Neutrophil (primary cell): ENCODE results near the gene NOS3.
"Not testable (repeated sequence)": the region's sequence is repeated elsewhere in the genome, so short reads cannot be mapped to it uniquely, and the experiment has no call there.

Experiments used
- H3K27ac ChIP-seq: fragments of 200-600 bp; sonication (generic); 2 replicates; pipeline ENCODE4 v1.5.1; 2016; ENCODE audit warnings: mild to moderate bottlenecking, moderate library complexity
- H3K27me3 ChIP-seq: fragments of 200-600 bp; sonication (generic); 2 replicates; pipeline ENCODE4 v1.6.0; 2016; ENCODE audit warnings: mild to moderate bottlenecking
- H3K36me3 ChIP-seq: fragments of 200-600 bp; sonication (generic); 2 replicates; pipeline ENCODE4 v1.5.1; 2017
- H3K4me1 ChIP-seq, 2 experiments: fragments of 200-600 bp in 1 of 2; sonication (generic) in 1 of 2; 1 replicate in 1 of 2; 2 replicates in 1 of 2; pipeline versions ENCODE4 v1.5.1 to v1.6.1; 2013 to 2016; ENCODE audit warnings: low read depth in 1 of 2, low read length in 1 of 2, mild to moderate bottlenecking in 1 of 2, moderate library complexity in 1 of 2; ENCODE audit not compliant: control insufficient read depth in 1 of 2, insufficient read depth in 1 of 2
- H3K4me3 ChIP-seq, 2 experiments: fragments of 200-600 bp in 1 of 2; sonication (generic) in 1 of 2; 1 replicate in 1 of 2; 2 replicates in 1 of 2; pipeline ENCODE4 v1.5.1; 2013 to 2016; ENCODE audit warnings: low read depth in 1 of 2, low read length in 1 of 2, mild to moderate bottlenecking in 1 of 2, moderate library complexity in 1 of 2
- H3K9me3 ChIP-seq: fragments of 200-600 bp; sonication (generic); 2 replicates; pipeline ENCODE4 v1.5.1; 2016
- CTCF ChIP-seq: fragments of 200-600 bp; sonication (generic); IDR thresholded peaks from 2 replicates; pipeline ENCODE4 v1.5.1; 2016; ENCODE audit warnings: antibody characterized with exemption

Gene NOS3

GRCh38 chr7:151040616-151041375 lies 50.0 kb downstream of the NOS3 start:
- Histone ChIP-seq H3K36me3 (peaks cover 33% of the 10 kb centered on the region), H3K9me3 (no peaks in the 10 kb centered on the region), H3K4me3 (no peak overlapping the region), H3K4me1 (no peaks in the 10 kb centered on the region), H3K27ac (no peak overlapping the region), H3K27me3 (no peaks in the 10 kb centered on the region)
- TF ChIP-seq CTCF, result no peak

- peaks cover 18% of the 10 kb centered on the region for H3K36me3 ChIP-seq
- not testable (repeated sequence) for H3K27ac ChIP-seq, H3K27me3 ChIP-seq, H3K9me3 ChIP-seq, H3K4me3 ChIP-seq, H3K4me1 ChIP-seq
Observed at GRCh38 chr7:151043449-151043848, 52.6 kb downstream of the NOS3 start.

- no peaks in the 10 kb centered on the region for H3K9me3 ChIP-seq
- TF ChIP-seq CTCF, result no peak
- H3K27me3 ChIP-seq, result peaks cover 3% of the 10 kb centered on the region
- peaks cover 18% of the 10 kb centered on the region for H3K36me3 ChIP-seq
- H3K4me1 ChIP-seq, result no peaks in the 10 kb centered on the region
- H3K27ac ChIP-seq, result no peak overlapping the region
- H3K4me3 ChIP-seq, result no peak overlapping the region
Observed at GRCh38 chr7:151043959-151044358, 53.1 kb downstream of the NOS3 start.

GRCh38 chr7:151045262-151045661 lies 54.4 kb downstream of the NOS3 start:
- Histone ChIP-seq H3K27ac (no peak overlapping the region), H3K4me1 (no peaks in the 10 kb centered on the region), H3K9me3 (no peaks in the 10 kb centered on the region), H3K36me3 (peaks cover 18% of the 10 kb centered on the region), H3K27me3 (peaks cover 16% of the 10 kb centered on the region), H3K4me3 (no peak overlapping the region)
- no peak for TF ChIP-seq CTCF

- Histone ChIP-seq H3K4me1 (peaks cover 2 to 3% of the 10 kb centered on the region in 2 experiments), H3K36me3 (peaks cover 18% of the 10 kb centered on the region), H3K9me3 (no peaks in the 10 kb centered on the region), H3K4me3 (no peak overlapping the region), H3K27me3 (peaks cover 23% of the 10 kb centered on the region), H3K27ac (no peak overlapping the region)
- TF ChIP-seq CTCF, result no peak
Observed at GRCh38 chr7:151045967-151046366, 55.1 kb downstream of the NOS3 start.

- Histone ChIP-seq H3K4me3 (no peak overlapping the region), H3K36me3 (peaks cover 18% of the 10 kb centered on the region), H3K27me3 (peaks cover 32% of the 10 kb centered on the region), H3K4me1 (peaks cover 5 to 6% of the 10 kb centered on the region in 2 experiments), H3K9me3 (no peaks in the 10 kb centered on the region), H3K27ac (no peak overlapping the region)
- TF ChIP-seq CTCF, result no peak
Observed at GRCh38 chr7:151046603-151047573, 56.1 kb downstream of the NOS3 start.
